H54 (cell line): ENCODE measurements around the gene INS.

Source experiments
- DNase-seq: peaks from one replicate; pipeline ENCODE4 v3.0.0; 2011; ENCODE audit warnings: low spot score, mixed read lengths; ENCODE audit not compliant: insufficient read length
- FAIRE-seq: peaks from 3 replicates; lab custom pipeline; 2011; peaks lifted over from hg19 to GRCh38; lab: Jason Lieb, UNC
- POLR2A ChIP-seq: IDR thresholded peaks from 2 replicates; pipeline ENCODE4 v1.6.1; 2011; ENCODE audit warnings: low read depth, mild to moderate bottlenecking, low read length

The INS gene

DNA sequence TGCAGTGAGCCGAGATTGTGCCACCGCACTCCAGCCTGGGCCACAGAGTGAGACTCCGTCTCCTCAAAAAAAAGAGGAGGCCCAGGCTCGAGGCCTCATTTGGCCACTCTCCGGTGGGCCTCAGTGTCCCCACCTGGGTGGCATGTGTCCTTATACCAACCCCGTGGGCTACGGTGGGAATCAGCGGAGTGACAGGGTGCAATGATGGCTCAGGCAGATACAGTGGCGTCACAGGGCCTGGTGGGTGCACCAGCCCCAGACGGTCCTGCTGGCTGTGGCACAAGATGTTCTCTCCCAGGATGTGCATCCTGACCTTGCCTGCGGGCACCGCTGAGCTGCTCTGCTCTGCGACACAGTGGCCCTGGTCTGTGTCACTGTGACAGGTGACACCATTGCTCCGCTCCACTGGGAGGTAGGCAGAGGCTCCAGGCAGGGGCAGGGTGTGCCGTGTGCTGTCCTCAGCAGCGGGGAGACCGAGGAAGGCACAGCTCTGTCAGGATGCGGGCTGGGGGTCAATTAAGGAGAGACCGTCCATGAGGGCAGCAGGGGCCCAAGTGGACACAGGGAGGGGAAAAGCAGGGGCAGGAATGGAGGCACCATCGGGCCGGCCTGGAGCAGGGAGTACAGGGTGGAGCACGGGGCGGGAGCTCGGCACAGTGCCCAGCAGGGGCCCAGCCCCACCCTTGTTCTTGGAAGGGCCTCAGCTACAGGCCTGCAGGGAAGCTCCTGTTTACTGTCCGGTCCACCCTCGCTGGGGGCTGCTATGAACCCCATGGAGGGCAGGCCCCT lies 32.3 kb upstream of the INS start:
- FAIRE-seq (no peak), DNase-seq (no peak)
- TF ChIP-seq POLR2A = no peak

DNA sequence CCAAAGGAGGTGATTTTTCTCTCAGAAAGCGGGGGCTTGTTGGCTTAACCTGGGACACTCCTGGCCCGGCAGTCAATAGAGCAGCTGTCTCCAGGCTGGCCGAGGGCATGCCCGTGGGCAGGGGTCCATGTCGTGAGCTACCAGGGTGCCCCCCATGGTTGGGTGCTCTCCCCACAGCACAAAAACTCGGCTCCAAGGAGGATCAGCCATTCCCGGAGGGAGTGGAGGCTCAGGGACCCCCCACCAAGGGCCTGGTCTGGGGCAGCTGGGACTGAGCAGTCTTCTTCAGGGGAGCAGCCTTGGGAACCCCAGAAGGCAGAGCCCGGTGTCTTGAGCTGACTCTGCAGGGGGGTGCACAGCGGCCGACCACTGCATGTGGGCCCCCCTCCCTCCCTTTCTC lies 31.4 kb upstream of the INS start:
- TF ChIP-seq POLR2A = no peak
- DNase-seq = no peak
- no peak for FAIRE-seq

DNA sequence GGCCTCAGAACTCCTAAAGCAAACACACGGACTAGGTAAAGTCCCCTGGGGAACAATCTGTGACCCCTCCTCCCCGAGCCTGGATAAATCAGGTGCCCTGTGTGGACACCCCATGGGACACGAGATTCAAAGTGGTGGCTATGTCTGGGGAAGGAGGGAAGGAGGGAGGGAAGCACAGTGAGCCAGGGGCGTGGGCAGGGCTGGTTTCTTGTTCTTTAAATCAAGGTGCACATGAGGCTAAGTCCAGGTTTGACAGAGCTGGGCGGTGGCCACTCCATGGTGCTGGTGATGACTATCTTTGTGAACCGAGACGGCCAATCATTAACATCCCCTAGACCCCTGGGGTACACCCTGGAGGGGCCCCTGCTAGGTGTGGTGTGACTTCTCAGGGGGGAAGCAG lies 30.9 kb upstream of the INS start:
- FAIRE-seq (no peak), DNase-seq (no peak)

DNA sequence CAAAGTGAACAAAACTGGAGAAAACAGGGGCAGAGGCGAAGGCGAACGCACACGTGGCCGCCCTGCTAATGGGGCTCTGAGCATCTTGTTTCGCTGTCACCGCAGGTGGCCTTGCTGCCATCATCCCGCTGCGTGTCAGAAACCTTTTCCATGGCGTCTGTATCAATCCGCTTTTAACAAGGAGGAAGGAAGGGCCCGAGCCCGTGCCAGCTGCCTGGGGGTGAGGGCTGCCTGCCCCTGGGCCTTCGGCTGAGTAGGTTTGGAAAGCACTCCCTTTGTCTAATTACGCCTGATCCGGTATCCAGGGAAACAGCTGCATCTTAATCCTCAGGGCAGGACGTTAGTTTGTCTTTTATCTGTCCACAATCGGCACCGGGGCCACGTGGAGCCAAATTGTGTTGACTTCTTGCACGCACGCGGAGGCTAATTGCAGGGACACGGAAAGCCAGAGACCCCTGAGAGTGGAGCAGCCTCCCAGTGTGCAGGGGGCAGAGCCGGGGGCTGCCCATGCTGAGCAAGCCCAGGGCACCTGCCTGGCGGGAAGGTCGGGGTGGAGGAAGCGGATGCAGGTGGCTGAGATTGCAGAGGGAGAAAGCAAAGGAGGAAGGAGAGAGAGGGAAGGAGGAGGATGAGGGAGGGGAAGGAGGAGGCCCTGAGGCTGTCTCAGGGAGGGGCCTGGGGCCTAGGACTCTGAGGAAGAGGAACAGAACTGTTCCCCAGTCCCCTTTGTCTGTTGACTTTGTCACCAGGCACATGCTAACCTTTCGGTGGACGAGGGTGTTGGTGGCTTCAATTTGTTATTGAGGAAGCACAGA lies 29.9 kb upstream of the INS start:
- no peak for TF ChIP-seq POLR2A
- FAIRE-seq = no peak
- no peak for DNase-seq

More for the DNA sequence above, 30.9 kb upstream of the INS start:
- TF ChIP-seq POLR2A = no peak

DNA sequence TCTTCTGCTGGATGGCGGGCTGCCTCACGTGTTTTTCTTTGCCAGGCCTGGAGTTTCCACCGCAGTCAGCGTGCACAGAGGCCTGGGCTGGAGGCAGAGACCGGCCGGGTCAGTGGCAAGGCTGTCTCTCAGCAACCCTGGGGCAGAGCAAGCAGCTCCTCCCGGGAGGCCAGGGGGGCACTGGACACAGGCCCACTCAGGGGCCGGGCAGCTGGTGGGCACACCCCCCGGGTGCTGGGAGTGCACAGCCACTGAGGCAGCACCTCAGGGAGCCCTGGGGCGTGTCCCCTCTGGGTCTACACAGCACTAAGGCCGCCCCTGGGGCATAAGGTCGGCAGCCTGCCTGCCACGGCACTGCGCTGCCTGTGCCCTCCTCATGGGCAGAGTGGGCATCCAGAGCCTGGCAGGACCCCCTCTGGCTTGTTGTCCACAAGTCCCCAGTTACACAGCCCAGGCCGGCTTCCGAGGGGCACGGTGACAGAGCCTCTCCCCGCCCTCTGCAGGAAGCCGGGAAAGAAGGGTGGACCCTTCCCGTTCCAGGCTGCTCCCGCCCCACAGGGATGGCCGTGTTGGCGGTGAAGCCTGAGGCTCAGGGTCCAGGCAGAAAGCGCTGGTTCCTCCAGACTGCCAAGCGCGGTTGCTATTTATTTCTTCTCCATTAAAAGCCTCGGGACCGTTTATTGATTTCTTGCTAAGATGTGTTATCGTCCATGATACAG lies 29.1 kb upstream of the INS start:
- TF ChIP-seq POLR2A = no peak
- DNase-seq (no peak), FAIRE-seq (no peak)

DNA sequence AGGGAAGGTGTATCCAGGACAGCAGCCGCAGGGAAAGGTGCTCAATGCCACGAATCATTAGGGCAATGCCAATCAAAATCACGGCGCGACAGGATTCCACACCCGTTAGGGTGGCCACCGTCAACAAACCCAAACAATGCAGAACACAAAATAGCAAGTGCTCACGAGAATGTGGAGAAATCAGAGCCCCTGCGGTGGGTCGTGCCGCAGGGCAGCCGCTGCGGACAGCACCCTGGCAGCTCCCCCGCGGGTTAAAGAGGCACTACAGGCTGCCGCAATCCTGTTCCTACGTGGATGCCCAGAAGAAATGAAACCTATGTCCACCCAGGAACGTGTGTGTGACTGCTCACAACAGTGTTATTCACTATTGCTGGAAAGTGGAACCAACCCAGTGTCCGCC lies 27.7 kb upstream of the INS start:
- DNase-seq (no peak), FAIRE-seq (no peak)
- no peak for TF ChIP-seq POLR2A

DNA sequence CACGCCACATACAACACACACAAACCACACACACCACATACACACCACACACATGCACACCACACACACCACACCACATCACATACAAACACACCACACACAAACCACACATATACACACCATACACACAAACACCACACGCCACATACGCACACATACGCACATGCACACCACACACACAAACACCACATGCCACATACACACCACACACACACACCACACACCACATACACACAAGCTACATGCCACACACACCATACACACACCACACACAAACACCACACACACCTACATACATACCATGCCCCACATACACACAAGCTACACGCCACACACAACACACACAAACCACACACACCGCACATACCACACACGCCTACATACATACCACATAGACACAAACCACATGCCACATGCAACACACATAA lies 26.3 kb upstream of the INS start:
- DNase-seq (no peak), FAIRE-seq (no peak)
- no peak for TF ChIP-seq POLR2A

DNA sequence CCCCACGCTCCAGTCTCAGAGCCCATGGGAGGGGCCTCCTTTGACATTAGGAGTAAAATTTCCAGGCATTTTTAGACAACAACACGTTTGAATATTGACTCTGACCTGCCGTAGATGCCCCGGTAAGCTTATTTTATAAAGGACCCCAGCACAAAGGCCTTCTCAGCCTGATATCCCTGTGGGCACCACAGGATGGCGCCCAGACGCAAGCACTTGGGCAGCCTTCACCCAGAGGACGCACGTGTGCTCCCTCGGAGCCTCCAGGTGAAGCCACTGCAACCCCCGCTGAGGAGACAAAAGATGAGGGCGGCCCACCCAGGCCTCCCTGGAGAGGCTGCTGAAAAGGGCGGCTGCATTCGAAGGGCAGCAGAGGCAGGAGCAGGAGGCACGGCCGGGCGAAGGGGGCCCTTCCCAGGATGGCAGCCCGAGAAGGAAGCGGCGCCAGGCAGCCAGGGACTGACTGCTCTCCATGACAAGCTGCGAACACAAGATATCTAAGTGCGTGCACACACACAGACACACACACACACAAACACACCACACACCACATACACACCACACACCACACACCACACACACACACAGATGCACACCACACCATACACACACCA lies 25.8 kb upstream of the INS start:
- FAIRE-seq (no peak), DNase-seq (no peak)

DNA sequence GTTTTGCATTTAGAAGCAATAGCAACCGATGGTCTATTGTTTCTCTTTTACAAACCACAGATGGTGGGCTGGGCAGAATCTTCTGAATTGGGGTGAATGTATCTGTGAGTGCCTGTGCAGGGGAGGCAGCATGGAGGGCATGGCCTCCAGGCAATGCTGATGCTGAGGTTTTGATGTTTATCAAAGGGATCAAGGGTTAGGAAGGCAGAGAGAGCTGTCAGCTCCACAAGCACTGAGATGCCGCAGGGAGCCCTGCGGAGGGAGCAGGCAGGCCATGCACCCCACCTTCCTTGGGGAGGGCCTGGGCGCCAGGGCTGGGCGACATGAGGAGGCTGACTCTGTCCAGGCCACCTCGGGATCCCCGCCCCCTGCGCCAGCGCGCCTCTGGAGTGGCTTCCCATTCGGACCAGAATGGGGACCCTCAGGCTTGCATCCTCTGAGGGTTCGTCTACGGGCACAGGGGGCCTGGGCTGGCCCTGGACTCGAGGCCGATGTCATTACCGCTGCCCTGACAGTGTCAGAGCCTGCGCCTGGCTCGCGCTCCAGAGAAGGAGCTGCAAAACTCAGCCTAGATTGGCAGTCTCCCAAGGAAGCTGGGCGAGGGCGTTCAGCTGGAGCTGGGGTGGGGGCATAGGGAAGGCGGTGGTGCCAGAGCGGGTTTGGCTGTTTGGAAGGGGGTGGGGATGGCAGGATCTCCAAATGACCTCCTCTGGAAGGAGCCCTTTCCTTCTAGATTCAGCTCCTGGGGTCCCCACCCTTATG lies 24.5 kb upstream of the INS start:
- no peak for DNase-seq
- no peak for TF ChIP-seq POLR2A
- FAIRE-seq = no peak

More for the DNA sequence above, 25.8 kb upstream of the INS start:
- TF ChIP-seq POLR2A = no peak

DNA sequence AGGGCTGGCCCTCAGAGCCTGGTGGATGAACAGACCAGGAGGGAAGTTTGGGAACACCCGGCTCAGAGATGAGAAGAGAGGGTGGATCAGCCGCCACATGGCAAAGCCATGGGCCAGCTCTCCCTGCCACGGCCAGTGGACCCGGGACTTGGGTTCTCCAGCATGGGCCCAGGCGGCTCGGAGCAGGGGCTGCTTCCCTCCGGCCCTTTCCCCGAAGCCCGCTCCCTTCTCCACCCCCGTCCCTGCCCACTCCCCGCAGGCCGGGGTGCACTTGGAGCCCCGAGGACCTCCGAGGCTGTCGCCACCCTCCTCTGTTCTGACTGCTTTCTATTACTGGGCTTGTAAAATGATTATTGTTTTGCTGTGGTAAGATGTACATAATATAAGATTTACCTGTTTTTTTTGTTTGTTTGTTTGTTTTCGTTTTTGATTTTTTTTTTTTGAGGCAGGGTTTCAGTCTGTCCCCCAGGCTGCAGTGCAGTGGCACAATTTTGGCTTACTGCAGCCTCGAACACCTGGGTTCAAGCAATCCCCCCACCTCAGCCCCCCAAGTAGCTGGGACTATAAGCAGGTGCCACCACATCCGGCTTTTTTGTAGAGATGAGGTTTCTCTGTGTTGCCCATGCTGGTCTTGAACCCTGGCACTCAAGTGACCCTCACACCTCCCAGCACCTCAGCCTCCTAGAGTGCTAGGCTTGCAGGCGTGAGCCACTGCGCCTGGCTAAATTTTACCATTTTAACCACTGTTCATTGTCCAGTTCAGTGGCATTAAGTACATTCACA lies 21.9 kb upstream of the INS start:
- no peak for TF ChIP-seq POLR2A
- DNase-seq (no peak), FAIRE-seq (no peak)

DNA sequence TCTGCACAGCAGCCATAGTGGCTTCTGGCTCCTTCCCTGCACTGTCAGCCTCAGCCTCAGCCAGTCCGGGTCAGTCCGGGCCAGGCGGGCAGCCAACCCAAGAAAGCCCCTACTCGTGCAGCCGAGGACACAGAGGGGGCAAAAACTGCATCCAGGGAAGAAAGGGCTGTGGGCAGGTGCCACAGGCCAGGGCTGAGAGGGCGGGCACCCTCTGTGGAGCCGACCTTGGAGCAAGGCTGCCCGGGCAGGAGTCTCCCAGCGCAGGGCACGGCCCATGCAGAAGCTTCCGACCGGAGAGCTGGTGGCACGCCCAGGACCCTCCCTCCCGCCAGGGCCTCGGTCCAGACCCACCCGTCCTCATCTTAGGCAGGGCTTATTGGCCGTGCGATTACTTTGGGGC lies 21.1 kb upstream of the INS start:
- no peak for FAIRE-seq
- no peak for DNase-seq
- no peak for TF ChIP-seq POLR2A

DNA sequence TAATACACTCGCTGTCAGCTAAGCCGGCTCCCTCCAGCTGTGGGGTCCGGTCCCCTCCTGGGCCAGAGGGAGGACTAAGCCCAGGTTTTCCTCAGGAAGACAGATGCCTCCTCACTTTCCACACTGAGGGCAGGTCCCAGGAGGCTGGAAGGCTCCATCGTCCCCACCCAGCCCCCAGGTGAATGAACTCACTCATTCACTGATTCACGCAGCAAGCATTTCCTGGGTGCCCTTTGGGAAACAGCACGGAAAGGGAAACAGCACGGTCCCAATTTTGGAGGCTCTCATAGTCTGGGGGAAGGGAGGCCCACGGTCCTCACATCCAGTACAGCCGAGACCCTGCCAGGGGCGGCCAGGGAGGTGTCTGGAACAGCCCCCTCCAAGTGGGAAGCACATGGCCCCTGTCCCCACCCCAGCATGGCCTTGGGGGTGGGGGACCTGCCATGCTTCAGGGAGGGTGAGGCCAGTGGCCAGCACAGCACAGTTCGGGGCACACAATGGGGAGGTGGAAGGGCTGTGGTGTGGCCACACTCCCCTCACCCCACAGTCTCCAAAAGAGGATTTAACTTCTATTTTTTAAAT lies 19.9 kb upstream of the INS start:
- DNase-seq = peak; percentile 90
- FAIRE-seq = no peak
- TF ChIP-seq POLR2A = no peak
